ENCODE data around the gene LAX1.
"Not testable (repeated sequence)": the region's sequence is repeated elsewhere in the genome, so short reads cannot be mapped to it uniquely, and the experiment has no call there.

LAX1 gene

GRCh38 chr1:203789966-203790365, 25.0 kb downstream of the LAX1 start:
- Histone ChIP-seq H3K27ac (ENCODE audit: low read length, poor library complexity, severe bottlenecking) (no peak overlapping the region), H2BK5ac (ENCODE audit: low read depth, low read length, poor library complexity, severe bottlenecking) (no peak overlapping the region), H3K23ac (ENCODE audit: low read length in 2 of 2) (no peak overlapping the region), H2AFZ (ENCODE audit: low read depth, low read length) (no peak overlapping the region), H2BK120ac (ENCODE audit: low read depth, low read length) (no peak overlapping the region), H4K8ac (ENCODE audit: low read length) (no peak overlapping the region), H3K4me3 (ENCODE audit: insufficient read depth in 1 of 2, low read depth in 1 of 2, low read length in 2 of 2) (no peak overlapping the region), H3K14ac (ENCODE audit: low read length in 2 of 2) (peak overlapping the region in 1 of 2 experiments; percentile 15), H2AK5ac (ENCODE audit: low read length, severe bottlenecking) (no peak overlapping the region), H2BK15ac (ENCODE audit: low read depth, poor library complexity, severe bottlenecking) (no peak overlapping the region), H2BK12ac (ENCODE audit: low read length in 2 of 2) (no peak overlapping the region), H3K9ac (ENCODE audit: low read length) (no peak overlapping the region), H3K4me2 (ENCODE audit: low read length, poor library complexity, severe bottlenecking) (no peak overlapping the region), H3K18ac (ENCODE audit: low read depth in 1 of 2, low read length in 2 of 2) (no peak overlapping the region), H3K4ac (ENCODE audit: low read depth in 1 of 2, low read length in 2 of 2) (no peak overlapping the region), H3K79me1 (replicated peaks; ENCODE audit: low read length, poor library complexity, severe bottlenecking) (no peaks in the 10 kb centered on the region), H4K91ac (ENCODE audit: low read length) (no peak overlapping the region), H3K27me3 (ENCODE audit: control insufficient read depth in 1 of 2, insufficient read depth in 1 of 2, low read length in 2 of 2) (peaks cover 0 to 4% of the 10 kb centered on the region in 2 experiments), H3K4me1 (ENCODE audit: control insufficient read depth, insufficient read depth, low read depth, low read length) (no peaks in the 10 kb centered on the region), H3K36me3 (ENCODE audit: control insufficient read depth in 1 of 2, insufficient read depth in 2 of 2, low read depth in 1 of 2, low read length in 2 of 2) (no peaks in the 10 kb centered on the region), H3K9me3 (ENCODE audit: control insufficient read depth, low read length) (peaks cover 4% of the 10 kb centered on the region)
- no peak for DNase-seq
- WGBS: 96% methylated on average over 3 of the region's 3 CpGs

DNA sequence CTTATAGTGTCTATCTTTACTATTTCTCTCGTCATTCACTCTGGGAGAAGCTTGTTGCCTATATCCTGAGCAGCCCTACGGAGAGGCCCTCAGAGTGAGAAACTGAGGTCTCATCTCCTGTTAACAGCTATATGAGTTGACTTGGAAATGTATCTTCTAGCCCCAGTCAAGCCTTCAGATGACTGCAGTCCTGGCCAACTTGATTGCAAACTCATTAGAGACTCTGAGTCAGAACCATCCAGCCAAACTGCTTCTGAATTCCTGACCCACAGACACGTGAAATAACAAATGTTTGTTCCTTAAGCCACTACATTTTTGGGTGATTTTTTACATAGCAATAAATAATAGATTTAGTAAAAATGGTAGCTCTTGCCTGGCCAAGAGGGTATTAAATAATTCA, 26.5 kb downstream of the LAX1 start:
- WGBS: 100% methylated on average over 1 of the region's 3 CpGs
- H3K79me1 ChIP-seq (replicated peaks; ENCODE audit: low read length, poor library complexity, severe bottlenecking): no peaks in the 10 kb centered on the region
- H3K18ac ChIP-seq (ENCODE audit: low read depth in 1 of 2, low read length in 2 of 2): no peak overlapping the region
- H2AFZ ChIP-seq (ENCODE audit: low read depth, low read length): no peak overlapping the region
- H4K8ac ChIP-seq (ENCODE audit: low read length): no peak overlapping the region
- no peak overlapping the region for H2BK12ac ChIP-seq (ENCODE audit: low read length in 2 of 2)
- DNase-seq: no peak
- no peak overlapping the region for H4K91ac ChIP-seq (ENCODE audit: low read length)
- no peak overlapping the region for H3K4me2 ChIP-seq (ENCODE audit: low read length, poor library complexity, severe bottlenecking)
- no peak overlapping the region for H2BK120ac ChIP-seq (ENCODE audit: low read depth, low read length)
- H3K27me3 ChIP-seq (ENCODE audit: control insufficient read depth in 1 of 2, insufficient read depth in 1 of 2, low read length in 2 of 2): no peaks in the 10 kb centered on the region
- no peak overlapping the region for H3K9ac ChIP-seq (ENCODE audit: low read length)
- peaks cover 4% of the 10 kb centered on the region for H3K9me3 ChIP-seq (ENCODE audit: control insufficient read depth, low read length)
- no peak overlapping the region for H2AK5ac ChIP-seq (ENCODE audit: low read length, severe bottlenecking)
- no peak overlapping the region for H3K27ac ChIP-seq (ENCODE audit: low read length, poor library complexity, severe bottlenecking)
- no peak overlapping the region for H2BK5ac ChIP-seq (ENCODE audit: low read depth, low read length, poor library complexity, severe bottlenecking)
- no peak overlapping the region for H2BK15ac ChIP-seq (ENCODE audit: low read depth, poor library complexity, severe bottlenecking)
- no peak overlapping the region for H3K14ac ChIP-seq (ENCODE audit: low read length in 2 of 2)
- no peaks in the 10 kb centered on the region for H3K4me1 ChIP-seq (ENCODE audit: control insufficient read depth, insufficient read depth, low read depth, low read length)
- H3K23ac ChIP-seq (ENCODE audit: low read length in 2 of 2): no peak overlapping the region
- H3K36me3 ChIP-seq (ENCODE audit: control insufficient read depth in 1 of 2, insufficient read depth in 2 of 2, low read depth in 1 of 2, low read length in 2 of 2): no peaks in the 10 kb centered on the region
- H3K4me3 ChIP-seq (ENCODE audit: insufficient read depth in 1 of 2, low read depth in 1 of 2, low read length in 2 of 2): no peak overlapping the region
- H3K4ac ChIP-seq (ENCODE audit: low read depth in 1 of 2, low read length in 2 of 2): no peak overlapping the region

DNA sequence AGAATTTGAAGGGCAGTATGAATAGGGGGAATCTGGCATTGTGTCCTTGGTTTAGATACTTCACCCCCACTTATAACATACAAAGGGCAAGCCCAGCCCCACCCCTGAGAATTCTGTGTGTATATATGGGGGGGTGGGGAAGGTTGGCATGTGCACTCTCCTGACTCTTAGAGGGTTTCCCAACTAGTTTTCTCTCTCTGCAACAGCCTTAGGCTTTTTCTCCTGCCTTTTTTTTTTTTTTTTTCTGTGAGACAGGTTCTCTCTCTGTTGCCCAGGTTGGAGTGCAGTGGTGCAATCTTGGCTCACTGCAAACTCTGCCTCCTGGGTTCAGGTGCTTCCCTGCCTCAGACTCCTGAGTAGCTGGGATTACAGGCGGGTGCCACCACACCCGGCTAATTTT, 27.5 kb downstream of the LAX1 start:
- no peak overlapping the region for H3K4me2 ChIP-seq (ENCODE audit: low read length, poor library complexity, severe bottlenecking)
- H2BK12ac ChIP-seq (ENCODE audit: low read length in 2 of 2): no peak overlapping the region
- H2BK5ac ChIP-seq (ENCODE audit: low read depth, low read length, poor library complexity, severe bottlenecking): no peak overlapping the region

DNA sequence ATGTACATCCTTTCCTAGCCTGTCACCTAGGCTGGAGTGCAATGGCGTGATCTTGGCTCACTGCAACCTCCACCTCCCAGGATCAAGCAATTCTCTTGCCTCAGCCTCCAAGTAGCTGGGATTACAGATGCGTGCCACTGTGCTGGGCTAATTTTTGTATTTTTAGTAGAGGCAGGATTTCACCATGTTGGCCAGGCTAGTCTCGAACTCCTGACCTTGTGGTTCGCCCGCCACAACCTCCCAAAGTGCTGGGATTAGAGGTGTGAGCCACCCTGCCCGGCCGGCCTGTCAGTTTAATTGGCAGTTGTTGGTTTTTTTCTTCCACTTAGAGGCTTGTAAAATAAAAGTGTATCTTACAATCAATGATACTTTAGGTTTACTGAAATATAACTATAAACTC, 28.6 kb downstream of the LAX1 start:
- 90% methylated on average over 4 of the region's 7 CpGs for WGBS

More for the DNA sequence above, 27.5 kb downstream of the LAX1 start:
- no peak overlapping the region for H2BK120ac ChIP-seq (ENCODE audit: low read depth, low read length)
- no peak overlapping the region for H4K91ac ChIP-seq (ENCODE audit: low read length)
- no peak overlapping the region for H3K4me3 ChIP-seq (ENCODE audit: insufficient read depth in 1 of 2, low read depth in 1 of 2, low read length in 2 of 2)
- H3K27me3 ChIP-seq (ENCODE audit: control insufficient read depth in 1 of 2, insufficient read depth in 1 of 2, low read length in 2 of 2): no peaks in the 10 kb centered on the region
- no peak overlapping the region for H3K4ac ChIP-seq (ENCODE audit: low read depth in 1 of 2, low read length in 2 of 2)
- H2AFZ ChIP-seq (ENCODE audit: low read depth, low read length): no peak overlapping the region
- H3K27ac ChIP-seq (ENCODE audit: low read length, poor library complexity, severe bottlenecking): no peak overlapping the region
- peaks cover 4% of the 10 kb centered on the region for H3K9me3 ChIP-seq (ENCODE audit: control insufficient read depth, low read length)
- no peak overlapping the region for H3K23ac ChIP-seq (ENCODE audit: low read length in 2 of 2)
- WGBS: 89% methylated on average over 2 of the region's 2 CpGs
- no peak overlapping the region for H2BK15ac ChIP-seq (ENCODE audit: low read depth, poor library complexity, severe bottlenecking)
- no peak overlapping the region for H3K14ac ChIP-seq (ENCODE audit: low read length in 2 of 2)
- no peak for DNase-seq
- H3K36me3 ChIP-seq (ENCODE audit: control insufficient read depth in 1 of 2, insufficient read depth in 2 of 2, low read depth in 1 of 2, low read length in 2 of 2): peaks cover 0 to 3% of the 10 kb centered on the region in 2 experiments
- H3K9ac ChIP-seq (ENCODE audit: low read length): no peak overlapping the region
- H3K18ac ChIP-seq (ENCODE audit: low read depth in 1 of 2, low read length in 2 of 2): no peak overlapping the region
- no peak overlapping the region for H4K8ac ChIP-seq (ENCODE audit: low read length)
- no peaks in the 10 kb centered on the region for H3K4me1 ChIP-seq (ENCODE audit: control insufficient read depth, insufficient read depth, low read depth, low read length)
- no peaks in the 10 kb centered on the region for H3K79me1 ChIP-seq (replicated peaks; ENCODE audit: low read length, poor library complexity, severe bottlenecking)
- no peak overlapping the region for H2AK5ac ChIP-seq (ENCODE audit: low read length, severe bottlenecking)

More for the DNA sequence above, 28.6 kb downstream of the LAX1 start:
- not testable (repeated sequence) for H4K8ac ChIP-seq (ENCODE audit: low read length); H3K4me3 ChIP-seq (ENCODE audit: insufficient read depth in 1 of 2, low read depth in 1 of 2, low read length in 2 of 2); H3K79me1 ChIP-seq (replicated peaks; ENCODE audit: low read length, poor library complexity, severe bottlenecking); H2AFZ ChIP-seq (ENCODE audit: low read depth, low read length); H3K27ac ChIP-seq (ENCODE audit: low read length, poor library complexity, severe bottlenecking); H3K9me3 ChIP-seq (ENCODE audit: control insufficient read depth, low read length); H3K18ac ChIP-seq (ENCODE audit: low read depth in 1 of 2, low read length in 2 of 2); DNase-seq; H3K4me1 ChIP-seq (ENCODE audit: control insufficient read depth, insufficient read depth, low read depth, low read length); H2BK15ac ChIP-seq (ENCODE audit: low read depth, poor library complexity, severe bottlenecking); H3K4ac ChIP-seq (ENCODE audit: low read depth in 1 of 2, low read length in 2 of 2); H2BK12ac ChIP-seq (ENCODE audit: low read length in 2 of 2); H3K9ac ChIP-seq (ENCODE audit: low read length); H3K4me2 ChIP-seq (ENCODE audit: low read length, poor library complexity, severe bottlenecking); H2BK120ac ChIP-seq (ENCODE audit: low read depth, low read length); H4K91ac ChIP-seq (ENCODE audit: low read length); H3K27me3 ChIP-seq (ENCODE audit: control insufficient read depth in 1 of 2, insufficient read depth in 1 of 2, low read length in 2 of 2); H2AK5ac ChIP-seq (ENCODE audit: low read length, severe bottlenecking); H3K14ac ChIP-seq (ENCODE audit: low read length in 2 of 2); H2BK5ac ChIP-seq (ENCODE audit: low read depth, low read length, poor library complexity, severe bottlenecking); H3K23ac ChIP-seq (ENCODE audit: low read length in 2 of 2)
- peaks cover 7 to 14% of the 10 kb centered on the region in 2 experiments for H3K36me3 ChIP-seq (ENCODE audit: control insufficient read depth in 1 of 2, insufficient read depth in 2 of 2, low read depth in 1 of 2, low read length in 2 of 2)

Data from mesenchymal stem cell (in vitro differentiated cells and primary cell).